Measurements from ENCODE around the gene ZSCAN2. TPM values are rescaled to one million over a fixed set of nuclear protein-coding genes. Genes with fewer than 3 reads are reported as not detected.

Gene ZSCAN2
- total RNA-seq, 1 donor from 2014 or later, result 45.6 TPM

GRCh38 chr15:84654689-84655453 is 54.1 kb downstream of the ZSCAN2 start:
- peaks cover 5% of the 10 kb centered on the region for H3K27me3 Mint-ChIP-seq (ENCODE audit: low read depth)
- TF ChIP-seq, protein P1, sequence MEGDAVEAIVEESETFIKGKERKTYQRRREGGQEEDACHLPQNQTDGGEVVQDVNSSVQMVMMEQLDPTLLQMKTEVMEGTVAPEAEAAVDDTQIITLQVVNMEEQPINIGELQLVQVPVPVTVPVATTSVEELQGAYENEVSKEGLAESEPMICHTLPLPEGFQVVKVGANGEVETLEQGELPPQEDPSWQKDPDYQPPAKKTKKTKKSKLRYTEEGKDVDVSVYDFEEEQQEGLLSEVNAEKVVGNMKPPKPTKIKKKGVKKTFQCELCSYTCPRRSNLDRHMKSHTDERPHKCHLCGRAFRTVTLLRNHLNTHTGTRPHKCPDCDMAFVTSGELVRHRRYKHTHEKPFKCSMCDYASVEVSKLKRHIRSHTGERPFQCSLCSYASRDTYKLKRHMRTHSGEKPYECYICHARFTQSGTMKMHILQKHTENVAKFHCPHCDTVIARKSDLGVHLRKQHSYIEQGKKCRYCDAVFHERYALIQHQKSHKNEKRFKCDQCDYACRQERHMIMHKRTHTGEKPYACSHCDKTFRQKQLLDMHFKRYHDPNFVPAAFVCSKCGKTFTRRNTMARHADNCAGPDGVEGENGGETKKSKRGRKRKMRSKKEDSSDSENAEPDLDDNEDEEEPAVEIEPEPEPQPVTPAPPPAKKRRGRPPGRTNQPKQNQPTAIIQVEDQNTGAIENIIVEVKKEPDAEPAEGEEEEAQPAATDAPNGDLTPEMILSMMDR (IDR thresholded peaks at IDR 0.05; ENCODE audit: unreplicated experiment), result peak; percentile 45
- peak; percentile 36 to 75 for DNase-seq (ENCODE audit: low spot score in 2 of 2, unreplicated experiment in 2 of 2)
- H3K9me3 Mint-ChIP-seq, result no peaks in the 10 kb centered on the region
- H3K4me3 Mint-ChIP-seq, result peak overlapping the region; percentile 97
- peak overlapping the region; percentile 99 for H3K27ac Mint-ChIP-seq
- H3K4me1 Mint-ChIP-seq, result peaks cover 35% of the 10 kb centered on the region
- peaks cover 9% of the 10 kb centered on the region for H3K36me3 Mint-ChIP-seq

GRCh38 chr15:84656972-84657371 is 56.2 kb downstream of the ZSCAN2 start:
- H3K4me1 Mint-ChIP-seq, result peaks cover 34% of the 10 kb centered on the region
- peak overlapping the region; percentile 72 for H3K4me3 Mint-ChIP-seq
- no peaks in the 10 kb centered on the region for H3K9me3 Mint-ChIP-seq
- no peak for DNase-seq (ENCODE audit: low spot score in 2 of 2, unreplicated experiment in 2 of 2)
- H3K27ac Mint-ChIP-seq, result no peak overlapping the region
- TF ChIP-seq, protein P1 (IDR thresholded peaks at IDR 0.05; ENCODE audit: unreplicated experiment), result no peak
- H3K27me3 Mint-ChIP-seq (ENCODE audit: low read depth), result peaks cover 5% of the 10 kb centered on the region
- peaks cover 5% of the 10 kb centered on the region for H3K36me3 Mint-ChIP-seq

DNA sequence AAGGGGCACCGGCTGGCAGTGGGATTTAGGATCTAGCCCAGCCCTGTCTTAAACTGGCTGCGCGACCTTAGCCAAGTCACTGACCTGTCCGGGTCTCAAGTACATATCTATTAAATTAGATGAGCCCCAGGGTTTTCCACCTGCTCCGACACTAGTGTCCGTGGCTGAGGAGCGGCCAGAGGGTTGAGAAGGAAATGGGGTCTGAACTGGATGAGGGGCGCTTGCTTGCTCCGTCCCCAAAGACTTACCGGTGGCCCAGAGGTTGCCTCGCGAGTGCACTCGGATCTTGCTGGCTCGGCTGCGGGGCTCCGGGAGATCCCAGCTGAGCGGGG is 56.9 kb downstream of the ZSCAN2 start:
- TF ChIP-seq, protein P1 (IDR thresholded peaks at IDR 0.05; ENCODE audit: unreplicated experiment), result no peak
- no peak overlapping the region for H3K27ac Mint-ChIP-seq
- no peaks in the 10 kb centered on the region for H3K36me3 Mint-ChIP-seq
- H3K4me1 Mint-ChIP-seq, result peaks cover 29% of the 10 kb centered on the region
- no peak for DNase-seq (ENCODE audit: low spot score in 2 of 2, unreplicated experiment in 2 of 2)
- H3K27me3 Mint-ChIP-seq (ENCODE audit: low read depth), result peaks cover 5% of the 10 kb centered on the region
- H3K9me3 Mint-ChIP-seq, result no peaks in the 10 kb centered on the region
- peak overlapping the region; percentile 72 for H3K4me3 Mint-ChIP-seq

DNA sequence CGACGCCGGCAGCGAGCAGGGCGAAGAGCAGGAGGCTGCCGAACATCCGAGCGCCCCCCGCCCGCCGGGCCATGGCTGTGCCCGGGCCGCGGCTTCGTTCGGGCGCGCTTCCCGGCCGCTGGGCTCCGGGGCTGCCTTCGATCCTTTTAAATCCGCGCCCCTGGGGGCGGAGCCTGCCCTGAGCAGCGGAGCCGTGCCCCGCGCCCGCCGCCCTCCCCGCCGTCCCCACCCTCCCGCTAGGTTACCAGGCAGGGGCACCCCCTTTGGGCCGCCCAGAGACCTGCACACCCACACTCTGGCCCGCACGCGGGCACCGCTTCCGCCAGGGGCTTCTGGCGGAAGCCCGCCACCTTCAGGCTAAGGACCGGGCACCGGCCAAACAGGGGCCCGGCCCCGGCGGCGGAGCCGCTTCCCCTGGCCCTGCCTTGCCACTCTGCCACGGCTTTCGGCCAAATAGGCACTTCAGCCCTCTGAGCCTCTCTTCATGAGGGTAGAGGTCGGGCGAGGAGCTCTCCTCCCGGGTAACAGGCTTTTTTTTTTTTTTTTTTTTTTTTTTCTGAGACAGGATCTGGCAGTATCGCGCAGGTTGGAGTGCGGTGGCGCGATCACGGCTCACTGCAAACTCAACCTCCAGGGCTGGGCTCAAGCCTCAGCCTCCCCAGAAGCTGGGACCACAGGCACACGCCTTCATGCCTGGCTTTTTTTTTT is 57.4 kb downstream of the ZSCAN2 start, which contains the start of gene NMB:
Gene NMB, minus strand, starts transcription at position 120 of the 708 bp plus-strand sequence. Its CDS starts 47 bp downstream, at position 73.
- Mint-ChIP-seq H3K27me3 (ENCODE audit: low read depth) (peaks cover 5% of the 10 kb centered on the region), H3K4me3 (peak within 1 kb of the TSS; percentile 72), H3K36me3 (no peaks in the 10 kb centered on the region), H3K9me3 (no peaks in the 10 kb centered on the region), H3K27ac (peak within 1 kb of the TSS; percentile 73), H3K4me1 (peaks cover 25% of the 10 kb centered on the region)
- TF ChIP-seq, protein P1 (IDR thresholded peaks at IDR 0.05; ENCODE audit: unreplicated experiment), result peak; percentile 37
- DNase-seq (ENCODE audit: low spot score in 2 of 2, unreplicated experiment in 2 of 2), result peak; percentile 62 to 68

- Mint-ChIP-seq H3K36me3 (no peaks in the 10 kb centered on the region), H3K9me3 (no peaks in the 10 kb centered on the region), H3K4me1 (peaks cover 19% of the 10 kb centered on the region), H3K27me3 (ENCODE audit: low read depth) (peaks cover 5% of the 10 kb centered on the region), H3K27ac (peak overlapping the region; percentile 73), H3K4me3 (peak overlapping the region; percentile 65)
- no peak for DNase-seq (ENCODE audit: low spot score in 2 of 2, unreplicated experiment in 2 of 2)
- TF ChIP-seq, protein P1 (IDR thresholded peaks at IDR 0.05; ENCODE audit: unreplicated experiment), result no peak
These were observed 58.1 kb downstream of the ZSCAN2 start for GRCh38 chr15:84658788-84659411.
